Activated CD8-positive, alpha-beta T cell treated with anti-CD3 and anti-CD28 coated beads for 36 hours (primary cell): Measurements from ENCODE around the gene LYRM4. TPM values are rescaled to one million over a fixed set of nuclear protein-coding genes. Genes with fewer than 3 reads are reported as not detected.

Source experiments
- ATAC-seq: fragments of 200-7000 bp; cut with Tn5 transposase; one replicate; pipeline ENCODE4 v1.10.0; 2021; ENCODE audit warnings: mild to moderate bottlenecking, moderate library complexity
- CTCF ChIA-PET: fragments of 350-600 bp; sonication (Branson Sonifier 250); formaldehyde crosslinking; loops from one replicate; lab custom pipeline; 2021; ENCODE audit warnings: antibody characterized with exemption; lab: Charles Lee
- POLR2A ChIA-PET: fragments of 350-600 bp; sonication (Branson Sonifier 250); formaldehyde crosslinking; loops from one replicate; lab custom pipeline; 2021; ENCODE audit warnings: antibody characterized with exemption; lab: Charles Lee
- DNase-seq: peaks from one replicate; pipeline ENCODE4 v3.0.0-alpha.2; 2020
- H3K27ac Mint-ChIP-seq: one replicate; pipeline ENCODE4 v1.8.0; 2021; ENCODE audit warnings: mild to moderate bottlenecking, mixed read lengths
- H3K27me3 Mint-ChIP-seq: one replicate; pipeline ENCODE4 v1.8.0; 2021; ENCODE audit warnings: mixed read lengths
- H3K36me3 Mint-ChIP-seq: one replicate; pipeline ENCODE4 v1.8.0; 2021; ENCODE audit warnings: low read depth, mixed read lengths
- H3K4me1 Mint-ChIP-seq: one replicate; pipeline ENCODE4 v1.8.0; 2021; ENCODE audit warnings: low read depth, mixed read lengths
- H3K4me3 Mint-ChIP-seq: one replicate; pipeline ENCODE4 v1.8.0; 2021; ENCODE audit warnings: mild to moderate bottlenecking, moderate library complexity, mixed read lengths
- H3K9me3 Mint-ChIP-seq: one replicate; pipeline ENCODE4 v1.8.0; 2021; ENCODE audit warnings: mixed read lengths
- intact Hi-C: fragments of 100-400 bp; cut with micrococcal nuclease; formaldehyde crosslinking; loops from one replicate; pipeline ENCODE4 v1.10.0; 2022
- total RNA-seq, 2 experiments: library from RNA; stranded (reverse); gene quantifications; one replicate each; pipeline ENCODE4 v1.2.3, GENCODE V29; 2021
- TF ChIP-seq, protein P1 (sequence below): fragments of 200-600 bp; IDR thresholded peaks from one replicate; pipeline ENCODE4 v1.8.0; 2022; ENCODE audit warnings: antibody characterized with exemption, mild to moderate bottlenecking

Gene LYRM4
- total RNA-seq, 2 experiments from 2014 or later = 43.5 to 50.6 TPM

DNA sequence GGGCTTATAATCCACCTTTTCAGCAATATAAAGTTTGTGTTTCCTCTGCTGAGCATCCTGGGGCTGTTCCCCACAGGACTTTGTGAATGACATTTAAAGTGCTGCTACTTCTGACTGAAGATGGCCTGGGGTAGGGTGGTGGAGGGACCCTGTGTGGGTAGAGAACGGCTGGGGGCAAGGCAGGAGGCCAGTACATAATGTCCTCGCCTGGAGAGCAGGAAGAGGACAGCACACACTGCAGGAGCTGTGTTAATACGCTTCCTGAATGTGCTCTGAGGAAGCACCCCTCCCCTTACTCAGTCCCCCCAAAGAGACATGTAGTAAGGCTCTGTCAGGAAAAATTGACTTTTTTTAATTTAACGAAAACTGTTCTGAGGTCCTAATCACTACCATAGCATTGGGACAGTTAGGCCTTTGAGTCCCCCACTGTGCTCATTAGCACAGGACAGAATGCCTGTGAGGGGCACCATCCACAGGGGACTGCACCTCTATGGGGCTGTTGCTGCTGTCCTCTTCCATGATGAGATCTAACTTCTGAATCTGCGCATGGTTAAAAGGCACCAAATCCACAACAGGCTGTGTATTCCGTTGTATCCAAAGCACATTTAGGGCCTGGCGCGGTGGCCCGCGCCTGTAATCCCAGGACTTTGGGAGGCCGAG, 68.5 kb downstream of the LYRM4 start:
- H3K4me3 Mint-ChIP-seq = no peak overlapping the region
- H3K36me3 Mint-ChIP-seq = peaks cover 9% of the 10 kb centered on the region
- TF ChIP-seq, protein P1, sequence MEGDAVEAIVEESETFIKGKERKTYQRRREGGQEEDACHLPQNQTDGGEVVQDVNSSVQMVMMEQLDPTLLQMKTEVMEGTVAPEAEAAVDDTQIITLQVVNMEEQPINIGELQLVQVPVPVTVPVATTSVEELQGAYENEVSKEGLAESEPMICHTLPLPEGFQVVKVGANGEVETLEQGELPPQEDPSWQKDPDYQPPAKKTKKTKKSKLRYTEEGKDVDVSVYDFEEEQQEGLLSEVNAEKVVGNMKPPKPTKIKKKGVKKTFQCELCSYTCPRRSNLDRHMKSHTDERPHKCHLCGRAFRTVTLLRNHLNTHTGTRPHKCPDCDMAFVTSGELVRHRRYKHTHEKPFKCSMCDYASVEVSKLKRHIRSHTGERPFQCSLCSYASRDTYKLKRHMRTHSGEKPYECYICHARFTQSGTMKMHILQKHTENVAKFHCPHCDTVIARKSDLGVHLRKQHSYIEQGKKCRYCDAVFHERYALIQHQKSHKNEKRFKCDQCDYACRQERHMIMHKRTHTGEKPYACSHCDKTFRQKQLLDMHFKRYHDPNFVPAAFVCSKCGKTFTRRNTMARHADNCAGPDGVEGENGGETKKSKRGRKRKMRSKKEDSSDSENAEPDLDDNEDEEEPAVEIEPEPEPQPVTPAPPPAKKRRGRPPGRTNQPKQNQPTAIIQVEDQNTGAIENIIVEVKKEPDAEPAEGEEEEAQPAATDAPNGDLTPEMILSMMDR = no peak
- H3K27ac Mint-ChIP-seq = no peak overlapping the region
- no peaks in the 10 kb centered on the region for H3K27me3 Mint-ChIP-seq
- DNase-seq (no peak), ATAC-seq (no peak)
- CTCF ChIA-PET = interaction anchor here (1.2 to 2.9 kb wide), 2 partner anchors 9 to 49 kb away, joined by 3 to 13 read pairs; no protein-coding TSS in a partner anchor
- POLR2A ChIA-PET = interaction anchor here (0.7 kb wide), 1 partner anchor 179 kb away, joined by 3 read pairs; no protein-coding TSS in a partner anchor
- intact Hi-C loops = no loop called here
- no peaks in the 10 kb centered on the region for H3K9me3 Mint-ChIP-seq
- no peaks in the 10 kb centered on the region for H3K4me1 Mint-ChIP-seq

DNA sequence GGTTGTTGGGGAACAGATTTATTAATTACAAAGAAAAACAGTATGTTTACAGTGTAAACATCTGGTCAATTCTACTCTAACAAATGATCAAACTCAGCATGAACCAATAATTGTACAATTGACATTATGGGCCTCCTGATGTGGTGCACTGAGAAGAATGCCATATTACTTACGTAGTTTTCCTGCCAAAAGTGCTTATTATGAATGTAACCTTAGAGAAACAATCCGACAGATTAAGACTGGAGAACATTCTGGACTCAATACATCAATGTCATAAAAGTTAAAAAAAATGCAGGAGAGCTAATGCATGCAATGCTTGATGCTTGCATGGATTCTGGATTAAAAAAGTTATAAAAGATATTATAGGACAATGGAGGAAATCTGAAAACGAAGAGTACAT, 69.0 kb downstream of the LYRM4 start:
- intact Hi-C loops = no loop called here
- Mint-ChIP-seq H3K9me3 (no peaks in the 10 kb centered on the region), H3K27me3 (no peaks in the 10 kb centered on the region), H3K27ac (no peak overlapping the region), H3K36me3 (peaks cover 8% of the 10 kb centered on the region), H3K4me1 (no peaks in the 10 kb centered on the region), H3K4me3 (no peak overlapping the region)
- ChIA-PET POLR2A (no interaction called here), CTCF (no interaction called here)
- TF ChIP-seq, protein P1 = no peak
- DNase-seq (no peak), ATAC-seq (no peak)

DNA sequence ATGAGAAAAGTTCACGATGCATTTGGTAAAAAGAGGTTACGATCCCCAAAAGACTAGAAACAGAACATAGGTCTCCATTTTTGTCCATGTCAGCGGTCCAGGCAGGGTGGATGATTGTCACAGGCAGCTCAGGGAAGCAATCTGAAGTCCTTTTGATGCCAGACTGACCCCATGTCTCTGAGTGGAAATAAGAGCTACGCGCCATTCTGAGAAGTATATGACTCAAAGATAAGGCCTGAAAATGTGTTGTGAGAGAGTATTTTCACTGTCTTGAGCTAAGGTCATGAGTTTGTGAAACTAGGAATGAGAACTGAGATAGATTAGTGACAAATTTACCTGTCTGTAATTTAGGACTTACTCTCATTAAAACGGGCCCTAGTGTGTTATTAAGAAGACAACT, 69.5 kb downstream of the LYRM4 start:
- H3K4me1 Mint-ChIP-seq = no peaks in the 10 kb centered on the region
- H3K27me3 Mint-ChIP-seq = no peaks in the 10 kb centered on the region
- TF ChIP-seq, protein P1 = no peak
- H3K27ac Mint-ChIP-seq = no peak overlapping the region
- H3K4me3 Mint-ChIP-seq = no peak overlapping the region
- ATAC-seq (no peak), DNase-seq (no peak)
- CTCF ChIA-PET = interaction anchor here (1.3 kb wide), 1 partner anchor 112 kb away, joined by 3 read pairs; no protein-coding TSS in a partner anchor
- intact Hi-C loops = no loop called here
- POLR2A ChIA-PET = no interaction called here
- peaks cover 8% of the 10 kb centered on the region for H3K36me3 Mint-ChIP-seq
- H3K9me3 Mint-ChIP-seq = no peaks in the 10 kb centered on the region

DNA sequence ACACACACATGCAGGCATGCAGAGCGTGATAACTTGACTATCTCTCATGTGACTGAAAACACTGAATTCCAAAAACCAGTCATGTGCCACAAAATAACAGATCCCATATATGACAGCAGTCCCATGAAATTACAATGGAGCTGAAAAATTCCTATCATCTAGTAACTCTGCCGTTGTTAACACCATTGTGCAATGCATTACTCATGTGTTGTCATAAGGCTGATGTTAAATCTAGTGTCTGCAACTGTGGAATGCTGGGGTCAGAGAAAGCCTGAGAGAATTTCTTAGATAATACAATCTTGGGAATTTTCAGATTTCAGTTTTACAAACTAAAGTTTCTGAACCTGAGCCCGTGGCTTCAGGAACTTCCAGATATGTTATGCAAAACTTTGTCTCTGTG, 70.2 kb downstream of the LYRM4 start:
- Mint-ChIP-seq H3K27me3 (no peaks in the 10 kb centered on the region), H3K4me1 (no peaks in the 10 kb centered on the region), H3K36me3 (peaks cover 4% of the 10 kb centered on the region), H3K27ac (no peak overlapping the region), H3K9me3 (no peaks in the 10 kb centered on the region), H3K4me3 (no peak overlapping the region)
- ChIA-PET POLR2A (interaction anchor here (1.0 kb wide), 1 partner anchor 10 kb away, joined by 3 read pairs; no protein-coding TSS in a partner anchor), CTCF (interaction anchor here (1.3 kb wide), 1 partner anchor 112 kb away, joined by 3 read pairs; no protein-coding TSS in a partner anchor)
- intact Hi-C loops = no loop called here
- ATAC-seq (no peak), DNase-seq (no peak)
- TF ChIP-seq, protein P1 = no peak

DNA sequence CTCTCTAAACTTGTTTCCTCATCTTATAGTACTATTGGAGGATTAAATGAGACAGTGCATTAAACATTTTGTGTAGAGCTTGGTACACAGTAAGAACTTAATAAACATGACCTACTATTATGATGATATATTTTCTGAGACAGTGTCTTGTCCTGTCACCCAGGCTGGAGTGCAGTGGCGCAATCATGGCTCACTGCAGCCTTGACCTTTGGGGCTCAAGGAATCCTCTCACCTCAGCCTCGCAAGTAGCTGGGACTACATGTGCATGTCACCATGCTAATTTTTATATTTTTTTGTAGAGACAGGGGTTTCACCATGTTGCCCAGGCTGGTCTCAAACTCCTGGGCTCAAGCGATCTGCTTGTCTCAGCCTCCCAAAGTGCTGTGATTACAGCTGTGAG, 72.1 kb downstream of the LYRM4 start:
- Mint-ChIP-seq H3K4me1 (no peaks in the 10 kb centered on the region), H3K4me3 (no peak overlapping the region), H3K36me3 (peaks cover 4% of the 10 kb centered on the region), H3K27me3 (no peaks in the 10 kb centered on the region), H3K27ac (no peak overlapping the region), H3K9me3 (no peaks in the 10 kb centered on the region)
- DNase-seq = no peak
- CTCF ChIA-PET = interaction anchor here (1.0 kb wide), 1 partner anchor 11 kb away, joined by 3 read pairs; no protein-coding TSS in a partner anchor
- TF ChIP-seq, protein P1 = no peak
- POLR2A ChIA-PET = no interaction called here
- ATAC-seq = no peak
- intact Hi-C loops = no loop called here
